ENCODE measurements around the gene DAPP1.

Gene DAPP1

GRCh38 chr4:99855678-99856077 lies 39.1 kb downstream of the DAPP1 start:
- no peak overlapping the region for H3K4me3 ChIP-seq (ENCODE audit: low read depth, low read length)

GRCh38 chr4:99856166-99856565 lies 39.5 kb downstream of the DAPP1 start:
- H3K27ac ChIP-seq (ENCODE audit: low read depth, low read length) = no peak overlapping the region
- H3K4me3 ChIP-seq (ENCODE audit: low read depth, low read length) = no peak overlapping the region
- no peak overlapping the region for H3K9ac ChIP-seq (ENCODE audit: low read length)
- no peaks in the 10 kb centered on the region for H3K9me3 ChIP-seq (ENCODE audit: control insufficient read depth, insufficient read depth, low read depth, low read length)
- no peaks in the 10 kb centered on the region for H3K36me3 ChIP-seq (ENCODE audit: control insufficient read depth, insufficient read depth, low read length)
- H3K27me3 ChIP-seq (ENCODE audit: control insufficient read depth, insufficient read depth, low read length) = no peaks in the 10 kb centered on the region
- peaks cover 4% of the 10 kb centered on the region; the same call in 1 of the 2 replicates for H3K4me1 ChIP-seq (ENCODE audit: control insufficient read depth, insufficient read depth, low read length)

More at GRCh38 chr4:99855678-99856077, 39.1 kb downstream of the DAPP1 start:
- H3K4me1 ChIP-seq (ENCODE audit: control insufficient read depth, insufficient read depth, low read length) = peaks cover 4% of the 10 kb centered on the region; the same call in 1 of the 2 replicates
- H3K36me3 ChIP-seq (ENCODE audit: control insufficient read depth, insufficient read depth, low read length) = no peaks in the 10 kb centered on the region
- H3K9me3 ChIP-seq (ENCODE audit: control insufficient read depth, insufficient read depth, low read depth, low read length) = no peaks in the 10 kb centered on the region
- H3K27ac ChIP-seq (ENCODE audit: low read depth, low read length) = no peak overlapping the region
- H3K9ac ChIP-seq (ENCODE audit: low read length) = no peak overlapping the region
- H3K27me3 ChIP-seq (ENCODE audit: control insufficient read depth, insufficient read depth, low read length) = no peaks in the 10 kb centered on the region

- H3K36me3 ChIP-seq (ENCODE audit: control insufficient read depth, insufficient read depth, low read length) = no peaks in the 10 kb centered on the region
- H3K4me1 ChIP-seq (ENCODE audit: control insufficient read depth, insufficient read depth, low read length) = peaks cover 4% of the 10 kb centered on the region; the same call in 1 of the 2 replicates
- no peaks in the 10 kb centered on the region for H3K9me3 ChIP-seq (ENCODE audit: control insufficient read depth, insufficient read depth, low read depth, low read length)
- H3K27ac ChIP-seq (ENCODE audit: low read depth, low read length) = no peak overlapping the region
- no peak overlapping the region for H3K4me3 ChIP-seq (ENCODE audit: low read depth, low read length)
- H3K27me3 ChIP-seq (ENCODE audit: control insufficient read depth, insufficient read depth, low read length) = no peaks in the 10 kb centered on the region
- H3K9ac ChIP-seq (ENCODE audit: low read length) = no peak overlapping the region
Measured at GRCh38 chr4:99857307-99857706, 40.7 kb downstream of the DAPP1 start.

GRCh38 chr4:99859618-99860017 lies 43.0 kb downstream of the DAPP1 start:
- Histone ChIP-seq H3K27me3 (ENCODE audit: control insufficient read depth, insufficient read depth, low read length) (no peaks in the 10 kb centered on the region), H3K27ac (ENCODE audit: low read depth, low read length) (no peak overlapping the region), H3K36me3 (ENCODE audit: control insufficient read depth, insufficient read depth, low read length) (no peaks in the 10 kb centered on the region), H3K4me1 (ENCODE audit: control insufficient read depth, insufficient read depth, low read length) (peaks cover 4% of the 10 kb centered on the region; the same call in 1 of the 2 replicates), H3K4me3 (ENCODE audit: low read depth, low read length) (no peak overlapping the region), H3K9ac (ENCODE audit: low read length) (no peak overlapping the region), H3K9me3 (ENCODE audit: control insufficient read depth, insufficient read depth, low read depth, low read length) (no peaks in the 10 kb centered on the region)

DNA sequence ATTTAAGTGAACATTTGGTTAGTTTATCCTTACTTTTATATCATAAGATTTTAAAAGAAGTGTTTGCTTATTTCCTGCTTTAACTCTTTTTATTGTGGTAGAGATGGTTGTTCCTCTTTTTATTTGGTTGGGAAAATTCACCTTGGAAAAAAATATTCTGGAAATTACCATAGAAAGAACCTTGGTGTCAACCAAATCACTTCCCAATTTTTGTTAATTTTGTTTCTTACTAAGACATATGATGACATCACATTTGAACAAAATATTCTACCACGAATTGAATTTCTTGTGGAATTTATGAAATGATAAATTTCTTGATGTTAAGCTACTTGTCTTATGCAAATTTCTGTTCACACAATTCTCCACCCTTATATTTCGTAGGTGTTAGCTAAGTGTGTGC lies 43.9 kb downstream of the DAPP1 start:
- Histone ChIP-seq H3K9me3 (ENCODE audit: control insufficient read depth, insufficient read depth, low read depth, low read length) (no peaks in the 10 kb centered on the region), H3K9ac (ENCODE audit: low read length) (no peak overlapping the region), H3K27me3 (ENCODE audit: control insufficient read depth, insufficient read depth, low read length) (no peaks in the 10 kb centered on the region), H3K4me1 (ENCODE audit: control insufficient read depth, insufficient read depth, low read length) (peaks cover 4% of the 10 kb centered on the region; the same call in 1 of the 2 replicates), H3K36me3 (ENCODE audit: control insufficient read depth, insufficient read depth, low read length) (no peaks in the 10 kb centered on the region), H3K27ac (ENCODE audit: low read depth, low read length) (no peak overlapping the region), H3K4me3 (ENCODE audit: low read depth, low read length) (no peak overlapping the region)

GRCh38 chr4:99861120-99861905 lies 44.7 kb downstream of the DAPP1 start:
- H3K36me3 ChIP-seq (ENCODE audit: control insufficient read depth, insufficient read depth, low read length) = no peaks in the 10 kb centered on the region
- H3K9me3 ChIP-seq (ENCODE audit: control insufficient read depth, insufficient read depth, low read depth, low read length) = no peaks in the 10 kb centered on the region
- no peaks in the 10 kb centered on the region for H3K27me3 ChIP-seq (ENCODE audit: control insufficient read depth, insufficient read depth, low read length)
- no peak overlapping the region for H3K9ac ChIP-seq (ENCODE audit: low read length)
- peaks cover 1% of the 10 kb centered on the region; the same call in 1 of the 2 replicates for H3K4me1 ChIP-seq (ENCODE audit: control insufficient read depth, insufficient read depth, low read length)
- no peak overlapping the region for H3K27ac ChIP-seq (ENCODE audit: low read depth, low read length)
- H3K4me3 ChIP-seq (ENCODE audit: low read depth, low read length) = no peak overlapping the region

DNA sequence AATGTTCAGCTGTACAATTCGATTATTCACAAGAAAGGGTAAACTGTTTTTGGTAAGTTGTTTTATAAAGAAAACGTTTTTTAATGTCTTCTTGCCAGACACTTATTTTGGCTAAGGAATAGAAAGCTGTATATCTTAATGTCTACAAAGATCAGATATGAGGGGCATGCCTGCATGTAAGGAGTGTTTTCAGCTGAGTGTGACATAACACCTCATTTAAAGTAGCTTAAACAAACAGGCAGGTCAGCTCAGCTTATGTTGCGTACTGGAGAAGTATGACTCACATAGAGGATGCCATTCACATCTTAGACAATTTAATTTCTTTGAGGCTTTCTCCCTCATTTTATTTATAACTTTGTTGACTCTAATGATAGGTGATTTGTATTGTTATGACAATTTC lies 47.2 kb downstream of the DAPP1 start:
- H3K4me3 ChIP-seq (ENCODE audit: low read depth, low read length) = no peak overlapping the region
- no peaks in the 10 kb centered on the region for H3K36me3 ChIP-seq (ENCODE audit: control insufficient read depth, insufficient read depth, low read length)
- no peak overlapping the region for H3K9ac ChIP-seq (ENCODE audit: low read length)
- no peak overlapping the region for H3K27ac ChIP-seq (ENCODE audit: low read depth, low read length)
- H3K27me3 ChIP-seq (ENCODE audit: control insufficient read depth, insufficient read depth, low read length) = no peaks in the 10 kb centered on the region
- H3K4me1 ChIP-seq (ENCODE audit: control insufficient read depth, insufficient read depth, low read length) = peaks cover 7% of the 10 kb centered on the region
- H3K9me3 ChIP-seq (ENCODE audit: control insufficient read depth, insufficient read depth, low read depth, low read length) = no peaks in the 10 kb centered on the region

GRCh38 chr4:99868126-99868596 lies 51.5 kb downstream of the DAPP1 start:
- no peaks in the 10 kb centered on the region for H3K36me3 ChIP-seq (ENCODE audit: control insufficient read depth, insufficient read depth, low read length)
- H3K27me3 ChIP-seq (ENCODE audit: control insufficient read depth, insufficient read depth, low read length) = no peaks in the 10 kb centered on the region
- H3K27ac ChIP-seq (ENCODE audit: low read depth, low read length) = no peak overlapping the region; the same call in 1 of the 2 replicates
- no peak overlapping the region for H3K9ac ChIP-seq (ENCODE audit: low read length)
- no peak overlapping the region for H3K4me3 ChIP-seq (ENCODE audit: low read depth, low read length)
- no peaks in the 10 kb centered on the region for H3K9me3 ChIP-seq (ENCODE audit: control insufficient read depth, insufficient read depth, low read depth, low read length)
- peaks cover 7% of the 10 kb centered on the region for H3K4me1 ChIP-seq (ENCODE audit: control insufficient read depth, insufficient read depth, low read length)

GRCh38 chr4:99872570-99872969 lies 55.9 kb downstream of the DAPP1 start:
- Histone ChIP-seq H3K27ac (ENCODE audit: low read depth, low read length) (no peak overlapping the region), H3K36me3 (ENCODE audit: control insufficient read depth, insufficient read depth, low read length) (no peaks in the 10 kb centered on the region), H3K9me3 (ENCODE audit: control insufficient read depth, insufficient read depth, low read depth, low read length) (no peaks in the 10 kb centered on the region), H3K4me1 (ENCODE audit: control insufficient read depth, insufficient read depth, low read length) (peaks cover 7% of the 10 kb centered on the region), H3K4me3 (ENCODE audit: low read depth, low read length) (no peak overlapping the region), H3K9ac (ENCODE audit: low read length) (no peak overlapping the region), H3K27me3 (ENCODE audit: control insufficient read depth, insufficient read depth, low read length) (no peaks in the 10 kb centered on the region)

- Histone ChIP-seq H3K4me3 (ENCODE audit: low read depth, low read length) (no peak overlapping the region), H3K9me3 (ENCODE audit: control insufficient read depth, insufficient read depth, low read depth, low read length) (no peaks in the 10 kb centered on the region), H3K27ac (ENCODE audit: low read depth, low read length) (no peak overlapping the region), H3K27me3 (ENCODE audit: control insufficient read depth, insufficient read depth, low read length) (no peaks in the 10 kb centered on the region), H3K4me1 (ENCODE audit: control insufficient read depth, insufficient read depth, low read length) (no peaks in the 10 kb centered on the region), H3K36me3 (ENCODE audit: control insufficient read depth, insufficient read depth, low read length) (peaks cover 9% of the 10 kb centered on the region), H3K9ac (ENCODE audit: low read length) (no peak overlapping the region)
Measured at GRCh38 chr4:99875071-99875470, 58.4 kb downstream of the DAPP1 start.

GRCh38 chr4:99876946-99877345 lies 60.3 kb downstream of the DAPP1 start:
- H3K9ac ChIP-seq (ENCODE audit: low read length) = no peak overlapping the region
- H3K27ac ChIP-seq (ENCODE audit: low read depth, low read length) = no peak overlapping the region
- no peaks in the 10 kb centered on the region for H3K27me3 ChIP-seq (ENCODE audit: control insufficient read depth, insufficient read depth, low read length)
- no peaks in the 10 kb centered on the region for H3K4me1 ChIP-seq (ENCODE audit: control insufficient read depth, insufficient read depth, low read length)
- peaks cover 26% of the 10 kb centered on the region for H3K36me3 ChIP-seq (ENCODE audit: control insufficient read depth, insufficient read depth, low read length)
- no peak overlapping the region for H3K4me3 ChIP-seq (ENCODE audit: low read depth, low read length)
- H3K9me3 ChIP-seq (ENCODE audit: control insufficient read depth, insufficient read depth, low read depth, low read length) = no peaks in the 10 kb centered on the region

Data from HUES6 (cell line).